Stimulated activated CD8-positive, alpha-beta memory T cell treated with anti-CD3 and anti-CD28 coated beads, Interleukin-12 subunit alpha, Interleukin-12 subunit beta, amount 100 ng/mL, for 24 hours (primary cell): ENCODE results near the gene HLA-DPB1.

ENCODE experiments used
- DNase-seq: peaks from one replicate; pipeline ENCODE4 v3.0.0-alpha.2; 2020; ENCODE audit errors: extremely low read depth

HLA-DPB1 gene

GRCh38 chr6:33136310-33136900, 60.6 kb downstream of the HLA-DPB1 start:
- no peak for DNase-seq
